Stimulated activated CD8-positive, alpha-beta memory T cell treated with anti-CD3 and anti-CD28 coated beads, Interleukin-4, amount 100 ng/mL, for 24 hours (primary cell): Measurements from ENCODE around the gene KMT2C.
"Not testable (repeated sequence)": the region's sequence is repeated elsewhere in the genome, so short reads cannot be mapped to it uniquely, and the experiment has no call there.

ENCODE experiments used
- DNase-seq: peaks from one replicate; pipeline ENCODE4 v3.0.0-alpha.2; 2020; ENCODE audit warnings: low read depth

Gene KMT2C

GRCh38 chr7:152307902-152308301, 127.9 kb downstream of the KMT2C start:
- no peak for DNase-seq

- not testable (repeated sequence) for DNase-seq
These were observed 136.2 kb downstream of the KMT2C start for GRCh38 chr7:152299542-152300143.

- no peak for DNase-seq
These were observed 142.9 kb downstream of the KMT2C start for GRCh38 chr7:152292897-152293296.

- not testable (repeated sequence) for DNase-seq
These were observed 148.8 kb downstream of the KMT2C start for GRCh38 chr7:152286972-152287371.

- DNase-seq, result not testable (repeated sequence)
These were observed 149.6 kb downstream of the KMT2C start for GRCh38 chr7:152286219-152286618.

GRCh38 chr7:152284998-152285397, 150.8 kb downstream of the KMT2C start:
- not testable (repeated sequence) for DNase-seq

- DNase-seq, result not testable (repeated sequence)
These were observed 158.1 kb downstream of the KMT2C start for GRCh38 chr7:152277687-152278086.

- not testable (repeated sequence) for DNase-seq
These were observed 165.4 kb downstream of the KMT2C start for GRCh38 chr7:152270427-152270826.

- DNase-seq, result not testable (repeated sequence)
These were observed 168.9 kb downstream of the KMT2C start for GRCh38 chr7:152266859-152267258.

GRCh38 chr7:152264915-152265314, 170.9 kb downstream of the KMT2C start:
- DNase-seq, result not testable (repeated sequence)

- DNase-seq, result not testable (repeated sequence)
These were observed 173.7 kb downstream of the KMT2C start for GRCh38 chr7:152262146-152262545.

GRCh38 chr7:152259645-152260044, 176.2 kb downstream of the KMT2C start:
- DNase-seq, result not testable (repeated sequence)

GRCh38 chr7:152247851-152248250, 188.0 kb downstream of the KMT2C start:
- not testable (repeated sequence) for DNase-seq

GRCh38 chr7:152245417-152245816, 190.4 kb downstream of the KMT2C start:
- DNase-seq, result not testable (repeated sequence)

- not testable (repeated sequence) for DNase-seq
These were observed 192.3 kb downstream of the KMT2C start for GRCh38 chr7:152243464-152243863.

- DNase-seq, result not testable (repeated sequence)
These were observed 194.5 kb downstream of the KMT2C start for GRCh38 chr7:152241301-152241700.

GRCh38 chr7:152236306-152236705, 199.5 kb downstream of the KMT2C start:
- DNase-seq, result not testable (repeated sequence)

GRCh38 chr7:152234421-152234820, 201.4 kb downstream of the KMT2C start:
- DNase-seq, result not testable (repeated sequence)

GRCh38 chr7:152231089-152231488, 204.7 kb downstream of the KMT2C start:
- no peak for DNase-seq

- DNase-seq, result not testable (repeated sequence)
These were observed 216.2 kb downstream of the KMT2C start for GRCh38 chr7:152219556-152219955.

GRCh38 chr7:152208766-152209165, 227.0 kb downstream of the KMT2C start:
- DNase-seq, result not testable (repeated sequence)

- DNase-seq, result not testable (repeated sequence)
These were observed 231.4 kb downstream of the KMT2C start for GRCh38 chr7:152204417-152204816.

- DNase-seq, result no peak
These were observed 232.7 kb downstream of the KMT2C start for GRCh38 chr7:152203095-152203494.

- no peak for DNase-seq
These were observed 233.7 kb downstream of the KMT2C start for GRCh38 chr7:152202056-152202455.
